NCI-H748 (cell line): ENCODE measurements around the gene PAIP2B.
"Not testable (repeated sequence)": the region's sequence is repeated elsewhere in the genome, so short reads cannot be mapped to it uniquely, and the experiment has no call there.

Source experiments
- DNase-seq: peaks from one replicate; lab custom pipeline; 2025; ENCODE audit not compliant: unreplicated experiment; lab: John Stamatoyannopoulos, UW

Gene PAIP2B, protein sequence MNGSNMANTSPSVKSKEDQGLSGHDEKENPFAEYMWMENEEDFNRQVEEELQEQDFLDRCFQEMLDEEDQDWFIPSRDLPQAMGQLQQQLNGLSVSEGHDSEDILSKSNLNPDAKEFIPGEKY

DNA sequence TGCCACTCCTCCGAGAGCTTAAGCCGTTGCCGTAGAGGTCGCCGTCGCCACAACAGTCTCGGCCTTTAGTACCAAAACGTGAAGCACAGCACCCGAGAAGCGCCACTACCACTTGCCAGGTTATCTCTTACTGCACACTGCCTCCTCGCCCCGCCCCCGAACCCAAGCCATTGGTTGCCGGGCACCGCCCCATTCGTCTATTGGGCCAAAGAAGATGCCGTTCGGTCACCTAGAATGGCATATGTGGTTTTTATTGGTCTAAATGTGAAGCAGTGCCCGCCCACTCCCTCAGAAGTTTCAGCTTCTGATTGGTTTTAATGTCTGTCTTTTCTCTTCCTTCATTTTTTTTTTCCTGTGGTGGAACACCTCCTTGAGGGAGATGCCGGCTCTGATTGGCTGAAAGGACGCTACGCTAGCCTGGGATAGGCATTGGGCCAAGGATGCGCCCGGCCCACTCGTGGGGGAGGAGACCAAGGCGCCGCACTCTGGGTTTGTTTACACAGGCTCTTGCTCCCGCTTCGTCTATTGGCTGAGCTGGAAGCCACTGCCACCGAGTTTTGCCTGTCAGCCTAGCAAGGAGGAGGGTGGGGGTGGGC, at the start of gene PAIP2B:
PAIP2B (minus strand) TSS at position 139 of the 596 bp plus-strand sequence. CDS start 24,514 bp downstream, outside the sequence.
- DNase-seq: peak; percentile 100

DNA sequence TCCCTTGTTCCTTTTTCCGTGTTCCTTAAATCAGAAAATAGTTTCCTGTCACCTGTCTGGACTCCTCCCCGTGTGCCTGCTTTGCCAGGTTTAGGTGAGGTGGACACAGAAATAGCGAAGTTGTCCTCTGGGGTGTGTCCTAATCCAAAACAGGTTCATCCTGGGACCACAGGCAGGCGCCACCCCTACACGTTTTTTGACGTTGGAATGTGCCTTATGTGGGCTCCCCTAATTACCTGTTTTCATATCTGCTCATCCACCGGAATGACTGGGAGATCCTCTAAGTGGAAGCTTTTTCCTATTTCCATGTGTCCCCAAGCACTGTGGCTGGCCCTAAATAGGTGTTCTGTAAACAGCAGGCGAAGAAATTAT, 49.0 kb upstream of the PAIP2B start:
- DNase-seq: no peak

DNA sequence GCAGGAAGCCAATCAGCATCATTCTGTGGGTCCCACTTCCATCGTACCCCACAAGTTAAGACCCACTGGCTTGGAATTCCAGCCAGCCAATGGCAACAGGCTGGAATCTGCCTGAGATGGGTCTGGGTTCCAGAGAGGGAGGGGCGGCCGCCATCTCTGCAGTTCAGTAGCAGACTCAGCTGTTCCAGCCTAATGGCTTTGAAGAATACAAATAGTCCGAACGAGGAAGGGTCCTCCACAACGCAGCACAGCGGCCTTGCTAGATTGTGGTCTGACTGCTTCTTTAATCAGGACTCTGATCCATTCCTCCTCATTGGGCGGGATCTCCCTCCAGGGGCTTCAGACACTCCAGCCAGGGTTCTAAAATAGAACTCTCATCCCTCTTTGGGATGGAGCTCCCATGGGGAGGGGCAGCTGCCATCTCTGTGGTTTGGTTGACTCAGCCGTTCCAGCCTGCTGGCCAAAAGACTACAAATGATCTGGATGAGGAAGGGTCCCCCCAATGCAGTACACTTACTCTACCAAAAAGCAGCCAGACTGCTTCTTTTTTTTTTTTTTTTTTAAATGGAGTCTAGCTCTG, 42.7 kb upstream of the PAIP2B start:
- no peak for DNase-seq

DNA sequence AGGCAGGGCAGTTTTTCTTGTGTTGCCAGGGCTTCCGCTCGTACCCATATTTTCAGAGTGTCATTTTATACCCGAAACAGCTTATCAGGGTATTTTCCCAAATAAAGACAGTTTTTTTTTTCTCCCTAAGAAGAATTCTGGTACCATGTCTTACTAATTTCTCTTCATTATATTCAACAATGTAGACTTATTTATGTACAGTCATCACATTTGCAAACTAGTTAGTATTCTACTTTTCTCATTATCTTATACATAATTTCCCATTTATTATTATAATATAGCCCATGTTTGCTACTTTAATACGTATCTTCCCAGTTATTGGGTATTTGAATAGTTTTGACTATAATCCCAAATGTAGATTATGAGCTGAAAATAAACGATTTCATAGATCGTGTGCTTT, 36.5 kb upstream of the PAIP2B start:
- DNase-seq: no peak

DNA sequence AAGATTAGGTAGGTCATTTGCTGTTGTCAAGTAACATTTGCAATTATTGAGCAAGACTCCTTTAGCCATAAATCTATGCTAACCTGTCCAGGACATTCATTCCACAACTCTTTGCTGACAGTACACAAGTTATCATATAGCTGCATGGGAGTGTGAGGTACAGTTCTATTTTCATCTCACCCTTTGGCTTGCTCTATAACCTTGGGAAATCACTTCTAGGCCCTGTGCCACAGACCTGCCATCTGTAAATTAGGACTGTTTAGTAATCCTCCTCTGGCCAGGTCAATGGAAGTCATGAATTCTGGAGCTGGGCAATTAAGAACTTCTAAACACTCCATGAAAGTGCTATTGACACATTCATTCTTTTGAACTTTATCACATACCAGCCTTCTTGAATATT, 34.6 kb upstream of the PAIP2B start:
- no peak for DNase-seq

DNA sequence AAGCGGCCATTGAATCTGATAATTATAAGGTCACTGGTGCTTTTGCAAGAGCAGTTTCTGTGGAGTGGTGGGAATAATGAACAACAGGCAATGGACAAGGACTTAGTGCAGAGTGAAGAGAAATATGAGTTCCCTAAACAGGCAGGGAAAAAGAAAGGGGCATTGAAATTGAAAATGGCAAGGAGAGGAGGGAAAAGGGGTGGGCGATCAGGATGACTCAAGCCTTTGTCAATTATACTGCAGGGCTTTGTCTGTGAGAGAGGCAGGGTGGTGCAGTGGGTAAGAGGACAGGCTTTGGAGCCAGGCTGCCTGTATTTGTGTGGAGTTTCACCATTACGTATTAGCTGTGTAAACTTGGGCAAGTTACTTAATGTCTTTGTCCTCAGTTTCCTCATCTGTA, 29.5 kb upstream of the PAIP2B start:
- no peak for DNase-seq

DNA sequence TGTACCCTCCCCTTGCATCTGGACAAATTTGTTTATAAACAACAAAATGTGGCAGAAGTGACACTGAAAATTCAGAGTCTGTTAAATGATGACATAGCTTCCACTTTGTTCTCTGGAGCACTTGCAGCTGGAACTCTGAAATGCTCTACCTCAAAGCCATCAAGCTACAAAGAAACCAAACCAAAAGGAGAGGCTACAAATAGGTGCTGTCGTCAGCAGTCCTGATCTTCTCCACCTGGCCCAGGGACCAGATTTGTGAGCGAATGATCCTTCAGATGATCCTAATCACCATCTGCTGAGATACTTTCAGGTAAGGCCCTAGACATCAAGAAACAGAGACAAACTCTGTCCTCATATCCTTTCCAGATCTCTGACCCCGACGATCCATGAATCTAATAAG, 27.9 kb upstream of the PAIP2B start:
- no peak for DNase-seq

DNA sequence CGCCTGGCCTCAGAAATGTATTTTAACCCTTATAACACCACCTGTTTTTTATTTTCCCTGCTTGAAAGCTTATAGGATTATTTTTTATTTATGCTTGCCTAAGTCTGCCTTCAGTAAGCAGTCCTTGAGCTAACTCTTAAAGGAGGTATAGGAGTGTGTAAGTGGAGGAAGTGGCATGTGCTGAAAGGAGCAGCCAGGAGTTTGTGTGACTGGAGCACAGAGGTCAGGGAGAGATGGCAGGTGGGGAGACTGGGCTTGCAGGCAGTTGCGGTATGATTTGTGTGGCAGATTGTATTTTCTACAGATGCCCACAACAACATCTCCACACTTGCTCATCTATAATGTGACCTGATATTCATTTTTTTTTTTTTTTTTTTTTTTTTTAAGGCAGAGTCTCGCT, 27.2 kb upstream of the PAIP2B start:
- no peak for DNase-seq

DNA sequence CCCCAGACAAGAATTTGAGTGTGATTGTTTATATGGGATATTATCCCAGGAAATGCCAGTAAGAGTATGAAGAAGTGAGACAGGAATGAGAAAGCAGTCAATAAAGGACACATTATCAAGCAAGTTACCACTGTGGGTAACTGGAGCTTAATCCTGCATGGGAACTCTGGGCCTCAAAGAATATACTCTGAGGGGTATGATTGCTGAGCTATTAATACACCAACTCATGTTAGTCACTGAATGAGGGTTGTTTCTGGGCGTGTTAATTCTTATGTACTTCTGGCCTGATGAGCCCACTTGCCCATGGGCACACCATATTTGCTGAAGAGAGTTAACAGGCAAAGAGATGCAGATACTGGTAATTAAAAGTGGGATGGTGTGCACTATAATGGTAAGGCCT, 26.6 kb upstream of the PAIP2B start:
- DNase-seq: no peak

DNA sequence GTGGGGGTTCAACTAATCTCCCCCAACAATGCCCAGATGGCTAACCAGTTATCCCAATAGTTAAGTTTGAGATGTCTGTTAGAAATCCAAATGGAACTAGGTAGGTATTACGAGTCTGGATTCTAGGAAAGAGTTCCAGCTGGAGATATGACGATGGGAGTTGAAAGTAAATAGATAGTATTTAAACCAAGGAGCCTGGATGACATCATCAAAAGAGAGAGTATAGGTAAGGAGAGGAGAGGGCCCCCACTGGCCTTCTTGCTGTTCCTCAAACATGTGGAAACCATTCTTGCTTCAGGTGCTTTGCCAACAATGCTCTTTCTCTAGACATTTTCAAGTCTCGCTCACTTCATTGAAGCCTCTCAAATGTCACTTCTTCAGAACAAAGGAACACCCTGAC, 26.0 kb upstream of the PAIP2B start:
- no peak for DNase-seq

DNA sequence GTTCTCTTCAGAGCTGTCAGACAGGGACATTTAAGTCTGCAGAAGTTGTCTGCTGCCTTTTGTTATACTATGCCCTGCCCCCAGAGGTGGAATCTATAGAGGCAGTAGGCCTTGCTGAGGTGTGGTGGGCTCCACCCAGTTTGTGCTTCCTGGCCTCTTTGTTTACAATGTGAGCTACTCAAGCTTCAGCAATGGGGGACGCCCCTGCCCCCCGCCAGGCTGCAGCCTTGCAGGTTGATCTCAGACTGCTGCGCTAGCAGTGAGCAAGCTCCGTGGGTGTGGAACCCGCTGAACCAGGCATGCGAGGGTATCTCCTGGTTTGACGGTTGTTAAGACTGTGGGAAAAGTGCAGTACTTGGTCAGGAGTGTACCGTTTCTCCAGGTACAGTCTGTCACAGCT, 24.0 kb upstream of the PAIP2B start:
- DNase-seq: peak; percentile 75

DNA sequence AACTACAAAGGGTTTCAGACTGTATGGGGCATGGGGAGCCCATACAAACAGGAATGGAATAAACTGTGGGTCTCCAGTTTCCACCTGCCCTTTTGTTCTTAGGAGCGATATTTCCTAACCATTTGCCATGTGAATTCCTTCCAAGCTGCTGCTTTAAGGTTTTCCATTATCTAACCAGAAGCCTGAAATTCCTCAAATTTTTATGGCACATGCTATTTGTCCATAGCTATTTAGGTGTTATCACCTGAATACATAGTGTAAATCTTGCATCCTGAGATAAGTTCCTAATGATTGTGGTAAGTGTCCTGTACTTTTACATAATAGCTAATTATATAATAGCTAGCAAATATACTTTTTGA, 17.4 kb upstream of the PAIP2B start:
- no peak for DNase-seq

DNA sequence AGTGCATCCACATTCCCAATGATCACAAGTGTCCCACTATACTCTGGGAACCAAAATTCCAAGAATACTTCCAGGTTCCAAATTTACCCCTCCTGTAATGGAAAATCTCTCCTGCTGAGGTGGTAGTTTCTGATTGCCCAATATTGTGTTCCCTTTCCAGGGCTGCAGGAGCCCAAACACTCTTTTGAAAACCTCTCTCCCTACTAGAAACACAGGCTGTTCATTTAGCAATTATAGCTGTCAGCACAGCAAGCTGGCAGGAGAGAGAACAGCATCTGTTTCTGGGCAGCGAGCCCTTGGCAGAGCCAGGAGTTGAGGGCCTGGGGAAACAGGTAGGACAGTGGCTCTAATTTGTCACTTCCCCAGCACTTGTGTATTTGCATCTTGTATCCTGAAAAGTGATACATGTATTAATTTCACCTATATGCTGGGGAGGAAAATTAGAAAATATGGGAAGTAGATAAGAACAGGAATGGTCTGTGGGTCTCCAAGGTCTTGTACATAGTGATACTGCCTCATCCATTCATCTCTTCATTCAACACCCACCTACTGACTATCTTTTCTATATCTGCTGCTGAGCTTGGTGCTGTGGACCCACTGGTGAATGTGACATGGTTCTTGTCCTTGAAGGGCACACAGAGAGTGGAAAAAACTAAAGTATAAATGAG, 16.9 kb upstream of the PAIP2B start:
- DNase-seq: no peak

DNA sequence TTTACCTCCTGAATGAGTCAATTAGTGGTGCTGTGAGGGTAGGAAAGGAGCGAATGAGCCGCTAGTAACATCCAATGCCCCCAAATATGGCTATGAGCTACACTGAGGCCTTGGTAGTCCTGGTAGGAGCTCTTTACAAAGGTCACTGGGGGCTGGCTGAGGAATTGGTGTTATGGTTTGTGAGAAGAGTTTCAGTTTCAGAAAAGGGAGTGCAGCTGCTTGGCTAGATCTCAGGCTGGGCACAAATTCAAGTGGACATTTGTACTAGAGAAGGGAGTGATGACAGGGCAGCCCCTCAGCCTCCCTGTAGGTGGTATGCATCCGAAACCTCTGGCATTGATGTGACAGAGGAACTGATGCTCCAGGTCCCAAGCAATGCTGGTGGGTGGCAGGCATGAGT, 13.9 kb upstream of the PAIP2B start:
- no peak for DNase-seq

DNA sequence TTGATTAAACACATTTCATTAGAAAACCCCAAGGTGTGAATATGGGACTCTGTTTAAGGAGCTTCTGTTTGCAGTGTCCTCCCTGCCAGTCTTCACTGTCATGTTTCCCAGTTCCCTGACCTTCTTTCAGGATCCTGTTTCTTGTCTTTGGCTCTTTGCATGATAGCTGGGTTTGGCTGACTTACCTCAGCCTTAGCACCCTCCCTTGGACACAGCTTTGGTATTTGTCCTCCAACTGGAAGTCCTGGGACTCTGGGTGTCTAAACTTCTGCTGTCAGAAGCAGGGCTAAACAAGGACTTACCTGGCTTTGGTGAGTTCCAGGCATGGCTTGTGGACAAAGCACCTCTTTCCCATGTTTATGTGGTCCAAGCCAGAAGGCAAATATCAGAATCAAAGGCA, 11.2 kb upstream of the PAIP2B start:
- DNase-seq: no peak

DNA sequence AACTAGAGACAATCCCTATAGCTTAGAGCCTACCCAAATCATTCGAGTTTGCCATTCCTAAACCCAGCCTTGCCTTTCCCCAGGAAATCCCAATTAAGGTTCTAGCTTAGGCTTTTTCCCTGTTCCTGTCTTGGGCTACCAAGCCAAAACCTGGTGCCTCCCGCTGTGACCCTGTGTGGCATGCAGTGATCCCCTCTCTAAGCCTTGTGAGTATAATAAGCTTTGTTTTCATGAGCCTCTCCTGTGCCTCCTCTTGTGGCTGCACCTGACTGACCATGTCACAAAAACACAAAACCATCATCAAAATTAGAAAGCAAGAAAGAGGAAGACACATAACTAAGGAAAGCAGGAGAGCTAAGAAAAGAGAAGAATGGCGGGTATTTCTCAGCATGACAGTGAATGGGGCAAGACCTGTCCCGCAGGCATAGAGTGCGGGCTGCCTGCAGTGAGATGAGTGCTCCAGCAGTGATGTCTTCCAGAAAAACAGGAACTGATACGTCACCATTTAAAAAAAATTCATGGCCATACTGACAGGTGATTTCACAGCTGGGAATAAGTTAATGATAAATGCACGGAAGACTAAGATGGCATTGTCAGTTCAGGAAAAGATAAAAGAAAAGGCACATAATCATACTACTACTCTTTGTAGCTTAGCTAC, 9.2 kb upstream of the PAIP2B start:
- no peak for DNase-seq

DNA sequence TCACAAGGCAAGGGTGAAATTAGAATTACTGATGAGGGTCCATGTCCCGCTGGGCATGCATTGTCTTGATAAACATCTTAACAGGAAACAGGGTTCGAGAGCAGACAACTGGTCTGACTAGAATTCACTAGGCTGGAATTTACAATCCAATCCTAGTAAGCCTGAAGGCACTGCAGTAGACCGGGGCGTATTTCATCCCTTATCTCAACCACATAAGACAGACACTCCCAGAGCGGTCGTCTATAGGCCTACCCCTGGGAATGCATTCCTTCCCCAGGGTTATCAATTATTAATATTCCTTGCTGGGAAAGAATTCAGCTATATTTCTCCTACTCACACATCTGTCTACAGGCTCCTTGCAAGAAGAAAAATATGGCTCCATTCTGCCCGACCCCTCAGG, 6.2 kb upstream of the PAIP2B start:
- not testable (repeated sequence) for DNase-seq

DNA sequence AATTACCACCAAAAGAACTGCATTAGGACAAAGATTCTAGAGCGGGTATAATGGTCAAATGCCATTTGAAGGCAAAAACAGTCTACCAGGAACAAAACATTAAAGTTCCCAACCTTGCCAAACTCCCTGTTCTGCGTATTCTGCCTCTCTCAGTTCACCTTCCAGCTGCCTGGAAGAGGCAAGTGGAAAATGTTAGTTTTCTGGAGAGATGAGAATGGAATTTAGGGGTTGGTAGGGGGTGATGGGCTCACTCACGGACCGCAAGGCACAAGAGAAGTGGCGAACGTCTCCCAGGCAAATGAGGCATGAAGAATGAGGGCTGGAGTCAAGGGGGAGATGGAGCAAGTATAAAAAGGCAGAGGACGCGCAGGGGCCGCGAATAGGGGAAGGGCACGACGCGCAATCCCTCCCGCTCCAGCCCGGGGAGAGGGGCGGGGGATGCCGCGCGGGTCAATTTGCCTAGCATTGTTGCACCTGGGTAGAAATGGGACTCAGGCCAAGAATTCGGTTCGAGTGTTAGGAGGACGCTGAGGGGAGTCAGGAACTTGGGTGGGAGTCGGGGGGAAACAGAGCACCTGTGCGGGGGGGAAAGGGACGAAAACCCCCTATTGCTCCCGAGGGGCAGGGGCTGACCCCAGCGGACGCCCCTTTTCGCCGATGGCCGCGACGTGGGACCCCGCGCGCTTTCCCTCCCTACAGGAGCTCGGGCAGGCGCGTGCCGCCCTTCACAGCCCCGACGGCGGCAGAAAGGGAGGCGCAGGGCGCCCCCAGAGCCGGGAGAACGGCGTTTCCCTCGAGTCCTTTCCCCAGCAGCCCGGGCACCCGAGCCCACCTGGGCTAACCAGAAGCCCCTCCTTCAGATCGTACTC, 573 bp downstream of the PAIP2B start:
- peak; percentile 77 for DNase-seq

DNA sequence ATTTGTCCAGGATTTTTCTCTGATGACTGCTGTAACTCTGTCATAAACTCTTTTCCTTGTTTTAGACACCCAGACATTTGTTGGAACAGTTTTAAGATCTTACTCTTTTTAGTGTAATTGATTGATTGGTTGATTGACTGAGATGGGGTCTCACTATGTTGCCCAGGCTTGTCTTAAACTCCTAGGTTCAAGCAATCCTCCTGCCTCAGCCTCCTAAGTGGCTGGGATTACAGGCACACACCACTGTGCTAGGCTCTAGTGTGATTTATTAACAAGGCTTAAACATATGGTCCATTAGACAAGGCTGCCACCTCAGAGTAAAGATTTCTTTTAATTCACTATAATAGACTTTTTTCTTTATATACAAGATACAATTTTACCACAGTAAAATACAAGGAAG, 2.0 kb downstream of the PAIP2B start:
- DNase-seq: no peak

DNA sequence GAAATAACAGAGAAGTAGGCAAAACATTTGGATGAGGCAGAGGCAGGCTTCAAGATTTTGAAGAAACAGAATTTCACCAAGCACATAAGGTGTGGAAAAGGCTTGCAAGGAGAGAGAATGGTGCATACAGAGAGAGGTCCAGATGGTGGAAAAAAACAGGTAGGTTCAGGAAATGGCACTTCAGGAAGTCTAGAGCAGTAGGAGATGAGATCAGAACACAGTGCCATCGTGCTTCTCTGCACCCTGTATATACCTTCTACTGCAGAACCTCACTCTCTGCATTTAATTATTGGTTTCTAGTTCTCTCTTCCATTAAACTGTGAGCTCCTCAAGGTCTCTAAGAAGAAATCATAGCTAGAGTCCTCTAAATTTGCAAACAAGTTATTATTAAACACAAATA, 2.4 kb downstream of the PAIP2B start:
- DNase-seq: no peak

DNA sequence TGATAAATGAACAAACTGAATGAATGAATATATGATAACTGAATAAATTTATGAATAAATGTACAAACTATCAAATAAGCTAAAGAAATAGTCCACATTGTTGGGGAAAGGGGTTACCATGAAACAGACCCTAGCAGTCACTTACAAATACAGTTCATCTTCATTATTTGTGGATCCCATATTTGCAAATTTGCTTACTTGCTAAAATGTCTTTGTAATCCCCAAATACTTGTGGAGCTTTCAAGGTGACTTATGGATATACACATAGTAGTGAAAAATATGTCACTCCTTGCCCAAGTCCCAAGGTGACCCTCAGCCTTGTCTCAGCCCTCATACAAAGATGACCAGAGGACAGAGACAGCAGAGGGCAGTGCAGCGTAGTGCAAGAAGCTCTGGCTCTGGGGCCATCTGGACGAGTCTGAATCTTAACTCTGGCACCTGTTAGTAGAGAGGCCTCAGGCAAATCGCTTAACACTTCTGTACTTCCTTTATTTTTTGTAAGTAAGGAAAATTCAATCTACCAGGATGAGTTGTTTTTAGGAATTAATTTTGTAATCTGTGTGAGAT, 3.1 kb downstream of the PAIP2B start:
- peak; percentile 48 for DNase-seq
